Breast epithelium (tissue), 4 donors: ENCODE data around the gene SLC39A8. TPM values are rescaled to one million over a fixed set of nuclear protein-coding genes. Genes with fewer than 3 reads are reported as not detected.

Experiments used
- DNase-seq, 2 donors: peaks; one replicate each; pipeline ENCODE4 v3.0.0-alpha.2; 2019; ENCODE audit warnings: low spot score in 2 of 2
- H3K27ac ChIP-seq, 2 donors: fragments of 200-600 bp; sonication (generic) in 1 of 2; one replicate each; pipeline ENCODE4 v1.5.1; 2016 to 2019; ENCODE audit warnings: mild to moderate bottlenecking in 1 of 2
- H3K27me3 ChIP-seq, 2 donors: fragments of 200-600 bp; sonication (generic) in 1 of 2; one replicate each; pipeline versions ENCODE4 v1.5.1 to v1.6.0; 2017 to 2019; ENCODE audit warnings: control low read depth in 1 of 2, mild to moderate bottlenecking in 1 of 2
- H3K36me3 ChIP-seq: fragments of 200-600 bp; one replicate; pipeline ENCODE4 v1.5.1; 2019
- H3K4me1 ChIP-seq, 2 donors: fragments of 200-600 bp; sonication (generic); one replicate each; pipeline ENCODE4 v1.5.1; 2016 to 2019; ENCODE audit warnings: control low read depth in 1 of 2
- H3K4me3 ChIP-seq, 3 donors: fragments of 200-600 bp; sonication (generic); 1 replicate in 2 of 3; 2 replicates in 1 of 3; pipeline ENCODE4 v1.5.1; 2016 to 2019; ENCODE audit warnings: mild to moderate bottlenecking in 3 of 3, moderate library complexity in 2 of 3
- H3K9me3 ChIP-seq, 2 donors: fragments of 200-600 bp; sonication (generic) in 1 of 2; one replicate each; pipeline ENCODE4 v1.5.1; 2016 to 2019; ENCODE audit warnings: control low read depth in 1 of 2
- POLR2A ChIP-seq: fragments of 450-650 bp; IDR thresholded peaks from one replicate; pipeline ENCODE4 v1.6.1; 2016; ENCODE audit warnings: antibody characterized with exemption, mild to moderate bottlenecking, moderate library complexity
- POLR2AphosphoS5 ChIP-seq, 3 donors: sonication (generic); formaldehyde crosslinking; IDR thresholded peaks; one replicate each; pipeline ENCODE4 v1.6.1; 2017; ENCODE audit warnings: antibody characterized with exemption in 3 of 3
- intact Hi-C: fragments of 100-400 bp; cut with DNase I; formaldehyde crosslinking; loops from one replicate; pipeline ENCODE4 v1.15.1; 2023; ENCODE audit warnings: low total_unique reads
- total RNA-seq, 3 donors: library from RNA; depleted of rRNA; stranded (reverse); fragments of >200 nt; gene quantifications; one replicate each; pipeline ENCODE4 v1.1.0, GENCODE V29; 2016
- TF ChIP-seq, protein P1 (sequence below), 3 donors: fragments of 450-650 bp; IDR thresholded peaks; one replicate each; pipeline ENCODE4 v1.5.1; 2016 to 2017; ENCODE audit warnings: antibody characterized with exemption in 3 of 3, mild to moderate bottlenecking in 3 of 3, moderate library complexity in 3 of 3

SLC39A8 gene
- total RNA-seq, 3 donors from 2014 or later: 10.6 to 66.3 (median 31.8) TPM

DNA sequence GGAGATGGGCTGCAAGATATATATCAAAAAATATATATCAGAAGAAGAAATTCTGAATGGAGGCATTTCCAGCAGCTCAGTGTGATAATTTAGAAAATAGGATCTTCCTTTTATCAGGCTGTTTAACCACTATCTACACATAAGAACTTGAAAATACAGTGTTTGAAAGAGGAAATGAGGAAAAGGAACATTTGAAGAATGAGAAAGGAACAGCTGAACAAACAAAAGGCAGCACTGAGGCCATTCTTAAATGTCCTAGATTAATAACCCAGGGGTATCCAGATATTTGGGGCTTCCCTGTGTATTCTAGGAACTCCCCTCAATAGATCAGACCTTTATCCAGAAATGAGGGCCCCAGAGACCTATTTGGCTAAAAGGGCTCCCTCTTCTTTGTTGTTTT is 4.1 kb downstream of the SLC39A8 start:
- Histone ChIP-seq H3K36me3 (no peaks in the 10 kb centered on the region), H3K4me3 (no peak overlapping the region), H3K9me3 (no peaks in the 10 kb centered on the region), H3K27me3 (no peaks in the 10 kb centered on the region), H3K4me1 (no peaks in the 10 kb centered on the region), H3K27ac (no peak overlapping the region)
- DNase-seq: no peak
- intact Hi-C loops: no loop called here
- TF ChIP-seq, protein P1, sequence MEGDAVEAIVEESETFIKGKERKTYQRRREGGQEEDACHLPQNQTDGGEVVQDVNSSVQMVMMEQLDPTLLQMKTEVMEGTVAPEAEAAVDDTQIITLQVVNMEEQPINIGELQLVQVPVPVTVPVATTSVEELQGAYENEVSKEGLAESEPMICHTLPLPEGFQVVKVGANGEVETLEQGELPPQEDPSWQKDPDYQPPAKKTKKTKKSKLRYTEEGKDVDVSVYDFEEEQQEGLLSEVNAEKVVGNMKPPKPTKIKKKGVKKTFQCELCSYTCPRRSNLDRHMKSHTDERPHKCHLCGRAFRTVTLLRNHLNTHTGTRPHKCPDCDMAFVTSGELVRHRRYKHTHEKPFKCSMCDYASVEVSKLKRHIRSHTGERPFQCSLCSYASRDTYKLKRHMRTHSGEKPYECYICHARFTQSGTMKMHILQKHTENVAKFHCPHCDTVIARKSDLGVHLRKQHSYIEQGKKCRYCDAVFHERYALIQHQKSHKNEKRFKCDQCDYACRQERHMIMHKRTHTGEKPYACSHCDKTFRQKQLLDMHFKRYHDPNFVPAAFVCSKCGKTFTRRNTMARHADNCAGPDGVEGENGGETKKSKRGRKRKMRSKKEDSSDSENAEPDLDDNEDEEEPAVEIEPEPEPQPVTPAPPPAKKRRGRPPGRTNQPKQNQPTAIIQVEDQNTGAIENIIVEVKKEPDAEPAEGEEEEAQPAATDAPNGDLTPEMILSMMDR (IDR thresholded peaks at IDR 0.05): no peak
- TF ChIP-seq POLR2A: no peak
- no peak for TF ChIP-seq POLR2AphosphoS5 (IDR thresholded peaks at IDR 0.05)

DNA sequence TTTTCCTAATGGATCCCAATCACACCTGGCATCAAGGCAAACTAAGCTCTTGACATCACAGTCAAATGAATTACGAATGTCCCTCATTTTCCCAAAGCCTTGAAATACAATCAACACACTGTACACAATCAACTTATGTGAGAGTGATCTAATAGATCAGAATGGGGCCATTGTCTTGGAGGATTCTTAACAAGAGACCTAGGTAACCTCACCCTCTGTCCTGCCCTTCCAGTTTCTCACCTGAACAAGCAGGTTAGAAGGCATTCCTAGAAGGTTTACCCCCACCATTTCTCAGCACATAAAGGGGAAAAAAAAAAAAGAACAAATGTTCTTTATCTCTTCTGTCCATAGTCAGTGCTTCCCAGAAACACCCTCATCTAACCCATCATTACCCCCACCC is 6.3 kb downstream of the SLC39A8 start:
- no peaks in the 10 kb centered on the region for H3K27me3 ChIP-seq
- no peak overlapping the region for H3K27ac ChIP-seq
- H3K4me3 ChIP-seq: no peak overlapping the region
- H3K36me3 ChIP-seq: no peaks in the 10 kb centered on the region
- H3K9me3 ChIP-seq: no peaks in the 10 kb centered on the region
- DNase-seq: no peak
- intact Hi-C loops: no loop called here
- TF ChIP-seq POLR2AphosphoS5 (IDR thresholded peaks at IDR 0.05) (no peak), POLR2A (no peak)
- TF ChIP-seq, protein P1 (IDR thresholded peaks at IDR 0.05): no peak
- no peaks in the 10 kb centered on the region for H3K4me1 ChIP-seq

DNA sequence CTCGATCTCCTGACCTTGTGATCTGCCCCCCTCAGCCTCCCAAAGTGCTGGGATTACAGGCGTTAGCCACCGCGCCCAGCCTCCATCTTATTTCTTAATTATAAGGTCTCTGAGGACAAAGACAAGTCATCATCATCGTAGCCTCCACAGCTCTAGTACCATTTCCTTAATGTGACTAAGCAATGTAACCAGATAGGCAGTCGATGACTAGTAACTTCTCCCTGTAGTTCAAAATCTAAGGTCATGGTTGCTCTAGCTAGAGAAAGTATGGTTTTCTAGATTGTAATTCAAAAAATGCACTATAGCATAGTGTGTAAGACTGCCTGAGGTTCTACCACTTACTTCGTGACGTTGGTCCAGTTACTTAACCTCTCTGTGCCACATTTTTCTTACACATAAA is 6.9 kb downstream of the SLC39A8 start:
- Histone ChIP-seq H3K4me3 (no peak overlapping the region), H3K27ac (no peak overlapping the region), H3K27me3 (no peaks in the 10 kb centered on the region), H3K36me3 (no peaks in the 10 kb centered on the region), H3K4me1 (no peaks in the 10 kb centered on the region), H3K9me3 (no peaks in the 10 kb centered on the region)
- intact Hi-C loops: no loop called here
- TF ChIP-seq POLR2AphosphoS5 (IDR thresholded peaks at IDR 0.05): no peak
- no peak for TF ChIP-seq POLR2A
- TF ChIP-seq, protein P1 (IDR thresholded peaks at IDR 0.05): no peak
- no peak for DNase-seq

DNA sequence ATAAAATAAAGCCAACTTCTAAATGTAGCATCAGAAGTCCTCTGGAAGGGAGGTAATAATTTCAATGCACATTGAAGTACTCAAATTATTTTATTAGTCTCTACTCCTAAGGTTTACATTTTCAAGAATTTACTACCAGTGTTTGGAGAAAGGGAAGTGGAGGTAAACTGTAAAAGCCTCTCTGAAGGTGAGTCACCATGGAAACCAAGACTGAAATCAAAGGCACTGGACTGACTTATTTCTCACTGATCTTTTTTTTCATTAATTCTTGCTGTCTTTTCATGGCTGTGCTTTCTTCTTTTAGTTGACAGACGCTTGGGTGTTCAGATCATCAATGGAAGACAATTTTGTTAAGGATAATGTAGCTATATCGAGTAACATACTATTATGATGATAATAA is 9.7 kb downstream of the SLC39A8 start:
- no peak overlapping the region for H3K4me3 ChIP-seq
- no peaks in the 10 kb centered on the region for H3K9me3 ChIP-seq
- no peak for DNase-seq
- no peaks in the 10 kb centered on the region for H3K27me3 ChIP-seq
- no peak overlapping the region for H3K27ac ChIP-seq
- intact Hi-C loops: no loop called here
- H3K36me3 ChIP-seq: no peaks in the 10 kb centered on the region
- TF ChIP-seq POLR2AphosphoS5 (IDR thresholded peaks at IDR 0.05): no peak
- TF ChIP-seq, protein P1 (IDR thresholded peaks at IDR 0.05): no peak
- no peak for TF ChIP-seq POLR2A
- no peaks in the 10 kb centered on the region for H3K4me1 ChIP-seq

DNA sequence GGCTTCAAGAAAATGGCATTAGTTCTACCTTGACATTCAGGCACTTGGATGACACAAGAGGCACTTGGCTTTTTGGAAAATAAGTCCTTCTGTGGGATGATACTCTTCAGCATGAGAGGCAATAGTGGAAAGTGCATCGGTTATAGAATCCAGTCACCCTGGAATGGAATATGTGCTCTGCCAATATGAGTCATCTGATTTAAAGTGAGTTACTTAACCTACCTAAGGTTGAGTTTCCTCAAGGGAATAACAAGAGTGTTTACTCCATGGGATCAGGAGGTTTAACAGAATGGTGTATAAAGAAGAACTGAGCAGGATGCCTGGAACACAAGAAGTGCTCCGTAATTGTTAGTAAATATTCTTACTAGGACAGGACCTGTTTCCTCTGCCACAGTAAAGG is 10.7 kb downstream of the SLC39A8 start:
- TF ChIP-seq, protein P1 (IDR thresholded peaks at IDR 0.05): no peak
- TF ChIP-seq POLR2AphosphoS5 (IDR thresholded peaks at IDR 0.05) (no peak), POLR2A (no peak)
- intact Hi-C loops: no loop called here

More for the DNA sequence above, 10.7 kb downstream of the SLC39A8 start:
- no peak overlapping the region for H3K27ac ChIP-seq
- no peaks in the 10 kb centered on the region for H3K4me1 ChIP-seq
- no peak overlapping the region for H3K4me3 ChIP-seq
- H3K36me3 ChIP-seq: no peaks in the 10 kb centered on the region
- no peak for DNase-seq
- no peaks in the 10 kb centered on the region for H3K27me3 ChIP-seq
- H3K9me3 ChIP-seq: no peaks in the 10 kb centered on the region
